Renal cortical epithelial cell (primary cell): Measurements from ENCODE around the gene WDR75. TPM values are rescaled to one million over a fixed set of nuclear protein-coding genes. Genes with fewer than 3 reads are reported as not detected.
A peak's percentile ranks its signal among the peaks of the same experiment; 100 is the strongest.

Experiments
- DNase-seq: peaks from one replicate; pipeline ENCODE4 v3.0.0-alpha.2; 2011; ENCODE audit warnings: low read depth
- total RNA-seq: library from RNA; depleted of rRNA; stranded (reverse); fragments of >200 nt; gene quantifications from 2 replicates; pipeline ENCODE4 v1.2.3, GENCODE V29; 2014

Gene WDR75
- total RNA-seq, 1 donor from 2014 or later, result 42.0 TPM

GRCh38 chr2:189499137-189499536 lies 57.9 kb downstream of the WDR75 start:
- no peak for DNase-seq

- DNase-seq, result peak; percentile 8
These were observed 59.3 kb downstream of the WDR75 start for GRCh38 chr2:189500456-189501160.

GRCh38 chr2:189501487-189501886 lies 60.2 kb downstream of the WDR75 start:
- DNase-seq, result no peak

GRCh38 chr2:189502714-189503113 lies 61.4 kb downstream of the WDR75 start:
- no peak for DNase-seq

- no peak for DNase-seq
These were observed 63.0 kb downstream of the WDR75 start for GRCh38 chr2:189504238-189504637.

GRCh38 chr2:189505492-189505891 lies 64.2 kb downstream of the WDR75 start:
- no peak for DNase-seq

GRCh38 chr2:189506514-189506976 lies 65.3 kb downstream of the WDR75 start:
- no peak for DNase-seq

- DNase-seq, result no peak
These were observed 70.1 kb downstream of the WDR75 start for GRCh38 chr2:189511210-189511959.

- DNase-seq, result no peak
These were observed 70.7 kb downstream of the WDR75 start for GRCh38 chr2:189511960-189512319.

GRCh38 chr2:189512879-189513278 lies 71.6 kb downstream of the WDR75 start:
- no peak for DNase-seq

GRCh38 chr2:189514104-189514503 lies 72.8 kb downstream of the WDR75 start:
- DNase-seq, result no peak

GRCh38 chr2:189515264-189515663 lies 74.0 kb downstream of the WDR75 start:
- DNase-seq, result no peak

GRCh38 chr2:189516546-189516945 lies 75.3 kb downstream of the WDR75 start:
- no peak for DNase-seq

GRCh38 chr2:189517847-189518535 lies 76.7 kb downstream of the WDR75 start:
- DNase-seq, result peak; percentile 63

GRCh38 chr2:189519631-189520387 lies 78.5 kb downstream of the WDR75 start:
- no peak for DNase-seq

GRCh38 chr2:189521699-189522434 lies 80.6 kb downstream of the WDR75 start:
- no peak for DNase-seq

- DNase-seq, result peak; percentile 35
These were observed 81.3 kb downstream of the WDR75 start for GRCh38 chr2:189522435-189523151.

- no peak for DNase-seq
These were observed 83.5 kb downstream of the WDR75 start for GRCh38 chr2:189524746-189525145.
